HepG2 (cell line): ENCODE results near the gene TBATA. TPM values are rescaled to one million over a fixed set of nuclear protein-coding genes. Genes with fewer than 3 reads are reported as not detected.
A peak's percentile ranks its signal among the peaks of the same experiment; 100 is the strongest.

Experiments
- ATAC-seq: fragments of 200-7000 bp; cut with Tn5 transposase; 3 replicates; pipeline ENCODE4 v1.9.1; 2020; ENCODE audit warnings: mild to moderate bottlenecking, moderate library complexity
- BruUV-seq: library from RNA; stranded (reverse); fragments of 400-500 nt; replicated peaks from 2 replicates; lab custom pipeline; 2021; lab: Mats Ljungman, UMichigan
- CTCF ChIA-PET: fragments of 300-600 bp; formaldehyde crosslinking; extraction: SDS; loops from one replicate; lab custom pipeline; 2021; ENCODE audit warnings: low total read pairs, inconsistent platforms, low intra/inter-chr PET ratio; lab: Yijun Ruan, JAX
- POLR2A ChIA-PET: fragments of 350-600 bp; sonication (Branson Sonifier 250); formaldehyde crosslinking; loops from one replicate; lab custom pipeline; 2020; ENCODE audit warnings: antibody characterized with exemption, inconsistent platforms; lab: Yijun Ruan, JAX
- DNase-seq: peaks from one replicate; pipeline ENCODE4 v3.0.0-alpha.2; 2015; ENCODE audit warnings: low spot score
- FAIRE-seq: peaks from 3 replicates; lab custom pipeline; 2011; peaks lifted over from hg19 to GRCh38; lab: Jason Lieb, UNC
- H2AFZ ChIP-seq: one replicate; pipeline ENCODE4 v1.6.1; 2011; ENCODE audit warnings: low read length, inconsistent platforms
- H3K27ac ChIP-seq: fragments of 300-600 bp; 3 replicates; pipeline ENCODE4 v1.8.0; 2011; ENCODE audit warnings: mixed run types, mild to moderate bottlenecking, mixed read lengths, low read length, inconsistent platforms; ENCODE audit not compliant: insufficient read depth; ENCODE audit errors: extremely low read length
- H3K27me3 ChIP-seq, 2 experiments: fragments of 200-600 bp in 1 of 2; 2 replicates in 1 of 2; 3 replicates in 1 of 2; pipeline versions ENCODE4 v1.6.0 to v1.8.0; 2011; ENCODE audit warnings: low read length in 2 of 2, mild to moderate bottlenecking in 2 of 2, moderate library complexity in 2 of 2, inconsistent platforms in 1 of 2; ENCODE audit not compliant: insufficient read depth in 2 of 2, control insufficient read depth in 1 of 2
- H3K36me3 ChIP-seq, 2 experiments: fragments of 200-600 bp in 1 of 2; replicated peaks in 1 of 2; 2 replicates in 1 of 2; 3 replicates in 1 of 2; pipeline versions ENCODE4 v1.5.1 to v1.8.0; 2011; ENCODE audit warnings: low read length in 2 of 2, inconsistent platforms in 1 of 2; ENCODE audit not compliant: insufficient read depth in 2 of 2, control insufficient read depth in 1 of 2
- H3K4me1 ChIP-seq: 2 replicates; pipeline ENCODE4 v1.5.1; 2012; ENCODE audit warnings: low read length, inconsistent platforms; ENCODE audit not compliant: insufficient read depth
- H3K4me2 ChIP-seq: 2 replicates; pipeline ENCODE4 v1.6.0; 2011; ENCODE audit warnings: low read depth, low read length, inconsistent platforms
- H3K4me3 ChIP-seq, 3 experiments: fragments of 200-600 bp in 1 of 3; sonication (generic), shearing (Covaris generic) in 1 of 3; replicated peaks in 1 of 3; 2 replicates each; pipeline ENCODE4 v1.5.1; 2011 to 2016; ENCODE audit warnings: low read length in 3 of 3, inconsistent platforms in 2 of 3, low read depth in 2 of 3, mild to moderate bottlenecking in 2 of 3, control low read depth in 1 of 3, mixed read lengths in 1 of 3; ENCODE audit not compliant: insufficient read depth in 1 of 3
- H3K79me2 ChIP-seq: one replicate; pipeline ENCODE4 v1.6.1; 2011; ENCODE audit warnings: low read length, inconsistent platforms; ENCODE audit not compliant: insufficient read depth
- H3K9ac ChIP-seq: 2 replicates; pipeline ENCODE4 v1.6.0; 2011; ENCODE audit warnings: mild to moderate bottlenecking, low read depth, low read length, inconsistent platforms; ENCODE audit not compliant: insufficient read depth
- H3K9me3 ChIP-seq: 2 replicates; pipeline ENCODE4 v1.5.1; 2012; ENCODE audit warnings: mild to moderate bottlenecking, low read length
- H4K20me1 ChIP-seq: 2 replicates; pipeline ENCODE4 v1.6.0; 2011; ENCODE audit warnings: inconsistent platforms, mild to moderate bottlenecking, low read length, moderate library complexity; ENCODE audit not compliant: insufficient read depth
- ATF4 ChIP-seq, 2 experiments: fragments of 450-650 bp in 1 of 2; sonication (generic) in 1 of 2; formaldehyde crosslinking; IDR thresholded peaks; 2 replicates each; pipeline versions ENCODE4 v1.5.0 to v1.8.0; 2020 to 2022; ENCODE audit warnings: mild to moderate bottlenecking in 1 of 2, missing genetic modification reagents in 1 of 2
- CEBPG ChIP-seq: IDR thresholded peaks from 2 replicates; pipeline ENCODE4 v1.6.1; 2016
- HNRNPK ChIP-seq: fragments of 200-400 bp; formaldehyde crosslinking; IDR thresholded peaks from 2 replicates; pipeline ENCODE4 v1.6.1; 2018; ENCODE audit warnings: low read length, low read depth, moderate library complexity, mild to moderate bottlenecking; ENCODE audit not compliant: poor library complexity, severe bottlenecking
- MLXIP ChIP-seq: sonication (generic); formaldehyde crosslinking; IDR thresholded peaks from 2 replicates; pipeline ENCODE4 v1.9.0; 2021; ENCODE audit warnings: missing genetic modification reagents, borderline replicate concordance
- TSC22D2 ChIP-seq: sonication (generic); formaldehyde crosslinking; IDR thresholded peaks from 2 replicates; pipeline ENCODE4 v1.5.1; 2020; ENCODE audit warnings: missing genetic modification reagents, mild to moderate bottlenecking, borderline replicate concordance
- ZFY ChIP-seq: sonication (generic); formaldehyde crosslinking; IDR thresholded peaks from 2 replicates; pipeline ENCODE4 v1.4.0; 2020; ENCODE audit warnings: missing genetic modification reagents
- ZNF362 ChIP-seq: sonication (generic); formaldehyde crosslinking; IDR thresholded peaks from 2 replicates; pipeline ENCODE4 v1.4.0; 2020; ENCODE audit warnings: missing genetic modification reagents, mild to moderate bottlenecking, borderline replicate concordance
- WGBS: methylation state at CpG from one replicate; pipeline ENCODE4 v1.1.6; 2017; ENCODE audit warnings: low lambda C conversion rate; 5-methylcytosine and 5-hydroxymethylcytosine counted together
- in situ Hi-C: cut with HindIII; loops from 2 replicates; pipeline ENCODE4 v1.10.0; 2017; ENCODE audit warnings: low pct_unique_long_range_greater_than_20kb; ENCODE audit not compliant: extremely low pct_ligation_motif_present
- intact Hi-C: fragments of 100-400 bp; cut with micrococcal nuclease; formaldehyde crosslinking; loops from one replicate; pipeline ENCODE4 v1.10.0; 2022; ENCODE audit not compliant: unreplicated experiment
- polyA plus RNA-seq, 8 experiments: library from polyadenylated mRNA; depleted of rRNA in 3 of 8; stranded (reverse) in 7 of 8; unstranded in 1 of 8; fragments of >200 nt; fragmentation: Illumina TruSeq in 4 of 8; extraction: Trizol in 4 of 8; gene quantifications; 2 replicates each; pipeline versions ENCODE4 v1.2.1 to v1.2.3, GENCODE V29; 2011 to 2016; ENCODE audit warnings: low read depth in 4 of 8, missing spikeins in 1 of 8, mixed read lengths in 1 of 8; ENCODE audit not compliant: insufficient read depth in 1 of 8
- total RNA-seq, 5 experiments: library from RNA; depleted of rRNA; stranded (reverse); fragments of >200 nt; fragmentation: Illumina TruSeq; extraction: Trizol; gene quantifications; 2 replicates each; pipeline ENCODE4 v1.2.3, GENCODE V29; 2016; ENCODE audit warnings: low read depth in 1 of 5
- TF ChIP-seq, protein P1 (sequence below): sonication (generic); formaldehyde crosslinking; IDR thresholded peaks from 2 replicates; pipeline ENCODE4 v1.4.0; 2020; ENCODE audit warnings: missing genetic modification reagents

Gene TBATA
- total and polyA plus RNA-seq, 2 of the 13 experiments (the other 11 are each of a cell fraction or from before 2014, with no cell fraction given), result not detected

DNA sequence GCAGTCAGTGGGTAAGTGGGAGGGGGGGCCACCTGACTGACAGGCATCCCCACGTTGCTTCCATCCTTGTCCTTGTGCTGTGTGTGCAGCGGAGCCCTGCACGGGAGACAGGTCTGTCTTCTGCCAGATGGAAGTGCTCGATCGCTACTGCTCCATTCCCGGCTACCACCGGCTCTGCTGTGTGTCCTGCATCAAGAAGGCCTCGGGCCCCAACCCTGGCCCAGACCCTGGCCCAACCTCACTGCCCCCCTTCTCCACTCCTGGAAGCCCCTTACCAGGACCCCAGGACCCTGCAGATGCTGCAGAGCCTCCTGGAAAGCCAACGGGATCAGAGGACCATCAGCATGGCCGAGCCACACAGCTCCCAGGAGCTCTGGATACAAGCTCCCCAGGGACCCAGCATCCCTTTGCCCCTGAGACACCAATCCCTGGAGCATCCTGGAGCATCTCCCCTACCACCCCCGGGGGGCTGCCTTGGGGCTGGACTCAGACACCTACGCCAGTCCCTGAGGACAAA is 24.8 kb downstream of the TBATA start (continued):
- no peak for TF ChIP-seq HNRNPK

- TF ChIP-seq ZFY (CRISPR knock-in tag) (no peak), ZNF362 (CRISPR knock-in tag) (no peak), MLXIP (CRISPR knock-in tag) (no peak), ATF4 (CRISPR knock-in tag; IDR thresholded peaks at IDR 0.05) (peak in 1 of 2 experiments; percentile 93; a peak in 2 of 4 replicates), CEBPG (CRISPR knock-in tag) (peak; percentile 72), TSC22D2 (CRISPR knock-in tag) (no peak)
- TF ChIP-seq, protein P1, sequence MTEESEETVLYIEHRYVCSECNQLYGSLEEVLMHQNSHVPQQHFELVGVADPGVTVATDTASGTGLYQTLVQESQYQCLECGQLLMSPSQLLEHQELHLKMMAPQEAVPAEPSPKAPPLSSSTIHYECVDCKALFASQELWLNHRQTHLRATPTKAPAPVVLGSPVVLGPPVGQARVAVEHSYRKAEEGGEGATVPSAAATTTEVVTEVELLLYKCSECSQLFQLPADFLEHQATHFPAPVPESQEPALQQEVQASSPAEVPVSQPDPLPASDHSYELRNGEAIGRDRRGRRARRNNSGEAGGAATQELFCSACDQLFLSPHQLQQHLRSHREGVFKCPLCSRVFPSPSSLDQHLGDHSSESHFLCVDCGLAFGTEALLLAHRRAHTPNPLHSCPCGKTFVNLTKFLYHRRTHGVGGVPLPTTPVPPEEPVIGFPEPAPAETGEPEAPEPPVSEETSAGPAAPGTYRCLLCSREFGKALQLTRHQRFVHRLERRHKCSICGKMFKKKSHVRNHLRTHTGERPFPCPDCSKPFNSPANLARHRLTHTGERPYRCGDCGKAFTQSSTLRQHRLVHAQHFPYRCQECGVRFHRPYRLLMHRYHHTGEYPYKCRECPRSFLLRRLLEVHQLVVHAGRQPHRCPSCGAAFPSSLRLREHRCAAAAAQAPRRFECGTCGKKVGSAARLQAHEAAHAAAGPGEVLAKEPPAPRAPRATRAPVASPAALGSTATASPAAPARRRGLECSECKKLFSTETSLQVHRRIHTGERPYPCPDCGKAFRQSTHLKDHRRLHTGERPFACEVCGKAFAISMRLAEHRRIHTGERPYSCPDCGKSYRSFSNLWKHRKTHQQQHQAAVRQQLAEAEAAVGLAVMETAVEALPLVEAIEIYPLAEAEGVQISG, result no peak
- TF ChIP-seq, all 625 proteins: peak for 2
- ChIA-PET POLR2A (no interaction called here), CTCF (interaction anchor here (1.0 to 2.7 kb wide), 5 partner anchors 23 to 209 kb away, joined by 3 to 27 read pairs (median 5); no protein-coding TSS in a partner anchor)
- no peak overlapping the region for H2AFZ ChIP-seq
- FAIRE-seq (no peak), DNase-seq (no peak), ATAC-seq (peak; percentile 38)
- H3K4me3 ChIP-seq, result no peak overlapping the region
- no peaks in the 10 kb centered on the region for H3K79me2 ChIP-seq
- H3K9me3 ChIP-seq, result no peaks in the 10 kb centered on the region
- WGBS, result 0% methylated on average over 1 of the region's 7 CpGs
- H3K4me2 ChIP-seq, result no peak overlapping the region
- no peak overlapping the region for H3K9ac ChIP-seq
- in situ Hi-C loops, result loop anchor here (5.0 kb wide), 1 partner anchor 212 kb away; no protein-coding TSS in a partner anchor
- no TSS peak for BruUV-seq
- intact Hi-C loops, result loop anchor here (1.0 to 5.0 kb wide), 4 partner anchors 118 to 209 kb away; no protein-coding TSS in a partner anchor
- H3K36me3 ChIP-seq, result no peaks in the 10 kb centered on the region
- H3K27ac ChIP-seq, result no peak overlapping the region
- no peaks in the 10 kb centered on the region for H4K20me1 ChIP-seq
- no peaks in the 10 kb centered on the region for H3K27me3 ChIP-seq
- H3K4me1 ChIP-seq, result peaks cover 6% of the 10 kb centered on the region; the same call in 1 of the 2 replicates
Observed at GRCh38 chr10:70759781-70760180, 25.4 kb downstream of the TBATA start.
